ENCODE results near the gene ATP6V1B1.

The ATP6V1B1 gene

GRCh38 chr2:70903641-70904340, 31.9 kb upstream of the ATP6V1B1 start:
- DNase-seq (ENCODE audit: low read depth, low spot score) = no peak
- no peak for TF ChIP-seq CTCF (IDR thresholded peaks at IDR 0.05; ENCODE audit: insufficient read depth, low read length, missing control alignments)
- ChIA-PET POLR2A (no interaction called here), CTCF (interaction anchor here (1.9 to 3.3 kb wide), 2 partner anchors 16 to 33 kb away, joined by 7 to 11 read pairs; no protein-coding TSS in a partner anchor)
- no peak overlapping the region for H3K4me3 ChIP-seq (ENCODE audit: low read depth, low read length)

GRCh38 chr2:70904371-70905216, 31.1 kb upstream of the ATP6V1B1 start:
- CTCF ChIA-PET = interaction anchor here (1.9 to 3.3 kb wide), 2 partner anchors 15 to 33 kb away, joined by 7 to 11 read pairs; no protein-coding TSS in a partner anchor
- POLR2A ChIA-PET = no interaction called here
- no peak for DNase-seq (ENCODE audit: low read depth, low spot score)
- no peak for TF ChIP-seq CTCF (IDR thresholded peaks at IDR 0.05; ENCODE audit: insufficient read depth, low read length, missing control alignments)
- no peak overlapping the region for H3K4me3 ChIP-seq (ENCODE audit: low read depth, low read length)

- CTCF ChIA-PET = interaction anchor here (0.7 to 3.3 kb wide), 4 partner anchors 11 to 34 kb away, joined by 3 to 15 read pairs (median 9); no protein-coding TSS in a partner anchor
- DNase-seq (ENCODE audit: low read depth, low spot score) = no peak
- H3K4me3 ChIP-seq (ENCODE audit: low read depth, low read length) = no peak overlapping the region
- no peak for TF ChIP-seq CTCF (IDR thresholded peaks at IDR 0.05; ENCODE audit: insufficient read depth, low read length, missing control alignments)
- POLR2A ChIA-PET = no interaction called here
Observed at GRCh38 chr2:70905443-70906421, 30.0 kb upstream of the ATP6V1B1 start.

GRCh38 chr2:70906439-70907005, 29.2 kb upstream of the ATP6V1B1 start:
- no peak for DNase-seq (ENCODE audit: low read depth, low spot score)
- CTCF ChIA-PET = interaction anchor here (1.9 to 3.3 kb wide), 4 partner anchors 10 to 41 kb away, joined by 8 to 15 read pairs (median 10); no protein-coding TSS in a partner anchor
- H3K4me3 ChIP-seq (ENCODE audit: low read depth, low read length) = no peak overlapping the region
- no peak for TF ChIP-seq CTCF (IDR thresholded peaks at IDR 0.05; ENCODE audit: insufficient read depth, low read length, missing control alignments)
- POLR2A ChIA-PET = no interaction called here

- no peak overlapping the region; the same call in 1 of the 2 replicates for H3K4me3 ChIP-seq (ENCODE audit: low read depth, low read length)
- no peak for DNase-seq (ENCODE audit: low read depth, low spot score)
- POLR2A ChIA-PET = no interaction called here
- CTCF ChIA-PET = interaction anchor here (0.6 to 3.3 kb wide), 6 partner anchors 10 to 40 kb away, joined by 3 to 15 read pairs (median 9); no protein-coding TSS in a partner anchor
- TF ChIP-seq CTCF (IDR thresholded peaks at IDR 0.05; ENCODE audit: insufficient read depth, low read length, missing control alignments) = no peak
Observed at GRCh38 chr2:70907130-70908057, 28.3 kb upstream of the ATP6V1B1 start.

All from AG04449 (cell line).